Measurements from ENCODE around the gene GOLGA6C.
"Not testable (repeated sequence)": the region's sequence is repeated elsewhere in the genome, so short reads cannot be mapped to it uniquely, and the experiment has no call there.

The GOLGA6C gene

DNA sequence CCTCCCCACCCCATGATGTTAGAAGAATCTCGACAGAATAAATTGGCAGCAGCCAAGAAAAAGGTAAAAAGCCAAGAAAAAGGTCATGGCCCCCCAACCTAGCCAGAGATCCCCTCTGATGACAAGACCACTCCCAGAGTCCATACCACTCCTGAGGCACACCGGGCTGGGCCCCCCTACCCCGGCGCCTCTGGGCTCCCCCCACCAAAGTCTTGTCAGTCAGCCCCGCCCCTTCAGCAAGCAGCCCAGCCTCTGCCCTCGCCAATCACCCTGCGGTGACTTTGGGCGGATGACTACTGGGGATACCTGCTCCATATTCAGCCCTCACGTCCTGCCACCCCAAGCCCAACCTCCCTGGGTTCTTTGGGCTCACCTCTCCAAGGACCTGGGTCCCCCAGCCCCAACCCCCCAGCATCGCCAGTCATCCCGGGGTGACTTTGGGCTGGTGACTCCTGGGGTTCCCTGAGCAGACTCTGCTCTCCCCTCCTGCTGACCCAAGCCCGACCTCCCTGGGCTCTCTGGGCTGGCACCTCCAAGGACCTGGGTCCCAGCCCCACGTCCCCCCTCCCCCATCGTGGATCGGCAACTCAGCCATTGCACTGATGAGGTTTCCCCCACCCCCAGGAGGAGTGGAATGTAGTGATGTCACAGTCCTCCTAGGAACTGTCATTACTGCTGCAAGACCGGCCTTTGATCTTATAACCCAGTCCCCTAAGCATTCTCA, 648 bp downstream of the GOLGA6C start:
- DNase-seq (ENCODE audit: low read depth in 2 of 2): not testable (repeated sequence)

DNA sequence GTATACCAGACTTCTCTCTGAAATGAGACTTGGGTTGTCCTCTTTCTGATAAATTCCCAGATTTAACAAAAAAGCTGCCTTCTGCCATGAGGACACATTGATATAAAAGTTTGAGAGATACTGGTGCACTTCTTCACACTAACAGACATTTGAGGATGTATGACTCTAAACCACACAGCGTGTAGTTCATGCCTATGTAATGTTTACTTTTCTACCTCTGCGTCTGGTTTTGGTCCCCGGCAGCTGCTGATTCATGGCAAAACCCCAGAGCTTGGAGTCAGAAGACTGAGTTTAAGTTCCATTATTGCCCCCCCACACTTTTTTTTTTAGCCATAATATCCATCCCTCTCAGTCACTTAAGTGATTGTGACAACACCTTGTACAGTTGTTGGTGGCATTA, 1.7 kb downstream of the GOLGA6C start:
- DNase-seq (ENCODE audit: low read depth in 2 of 2): not testable (repeated sequence)

DNA sequence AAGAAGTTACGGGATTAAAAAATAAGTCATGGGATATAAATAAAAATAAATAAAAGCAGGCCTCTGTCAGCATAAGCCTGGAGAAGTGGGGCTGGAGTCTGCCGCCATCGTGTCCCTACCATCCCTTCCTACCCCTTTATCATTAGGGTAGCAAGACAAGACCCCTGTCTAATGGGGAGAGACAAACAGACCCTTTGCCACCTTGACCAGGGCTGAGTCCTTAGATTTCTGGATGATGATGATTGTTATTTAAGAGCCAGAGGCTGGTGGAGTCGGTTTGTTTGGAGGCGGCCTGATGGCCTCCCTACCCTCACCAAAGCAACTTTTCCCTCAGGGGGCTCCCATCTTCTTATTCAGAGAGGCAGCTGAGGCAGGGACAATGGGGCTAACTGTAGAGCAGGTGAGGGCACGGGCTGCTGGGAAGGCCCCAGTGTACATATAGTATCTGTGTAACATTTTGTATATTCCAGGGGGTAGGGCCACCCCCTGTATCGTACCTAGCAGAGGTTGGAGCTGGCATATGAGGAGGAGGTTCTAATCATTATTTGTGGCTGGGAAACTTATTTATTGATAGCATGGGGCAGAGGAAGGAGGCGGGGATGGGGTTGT, 15.7 kb downstream of the GOLGA6C start:
- not testable (repeated sequence) for DNase-seq (ENCODE audit: low read depth in 2 of 2)

DNA sequence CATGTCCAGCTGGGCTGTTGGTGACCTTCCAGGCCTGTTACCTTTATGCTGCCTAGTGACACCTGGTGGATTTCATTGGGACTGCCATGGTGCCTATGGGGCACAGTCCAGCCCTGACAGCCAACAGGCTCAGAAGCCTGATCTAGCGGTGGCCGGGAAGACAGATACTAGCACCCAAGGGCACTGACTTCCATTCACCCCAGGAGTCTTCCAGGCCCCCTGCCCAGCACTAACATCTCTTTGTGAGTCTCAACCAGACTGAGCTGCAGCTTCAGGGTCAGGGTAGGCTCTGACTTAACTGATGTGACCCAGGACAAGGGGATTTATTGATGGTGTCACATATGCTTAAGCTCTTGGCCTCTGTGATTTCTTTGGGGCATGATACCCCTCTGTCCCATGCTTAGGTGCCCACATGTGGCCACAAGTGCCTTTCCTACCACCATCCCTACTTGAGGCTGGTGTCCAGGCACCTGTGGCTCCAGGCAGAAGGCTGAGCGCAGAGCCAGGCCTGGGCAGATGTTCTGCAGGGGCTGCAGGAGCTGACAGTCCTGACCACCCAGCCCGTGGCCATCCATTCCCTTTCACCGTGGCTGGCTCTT, 16.5 kb downstream of the GOLGA6C start:
- peak; percentile 40 to 47 for DNase-seq (ENCODE audit: low read depth in 2 of 2)

DNA sequence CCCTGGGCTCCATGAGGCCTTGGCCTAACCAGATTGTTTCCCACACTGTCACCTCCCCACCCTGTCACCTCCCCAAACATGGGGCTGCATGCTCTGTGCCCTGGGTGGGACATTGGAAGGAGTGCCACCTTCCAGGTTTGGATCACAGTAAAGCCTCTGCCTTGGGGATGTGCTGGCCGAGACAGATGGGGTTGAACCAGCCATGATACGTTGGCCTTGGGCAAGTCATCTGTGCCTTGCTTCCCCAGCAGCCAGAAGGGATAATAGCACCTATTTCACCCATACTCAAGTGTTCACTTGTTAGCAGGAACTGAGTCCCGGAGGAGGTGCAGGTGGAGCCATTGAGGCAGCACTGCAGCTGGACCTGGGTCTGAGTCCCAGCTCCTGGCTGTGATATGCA, 17.5 kb downstream of the GOLGA6C start:
- not testable (repeated sequence) for DNase-seq (ENCODE audit: low read depth in 2 of 2)

DNA sequence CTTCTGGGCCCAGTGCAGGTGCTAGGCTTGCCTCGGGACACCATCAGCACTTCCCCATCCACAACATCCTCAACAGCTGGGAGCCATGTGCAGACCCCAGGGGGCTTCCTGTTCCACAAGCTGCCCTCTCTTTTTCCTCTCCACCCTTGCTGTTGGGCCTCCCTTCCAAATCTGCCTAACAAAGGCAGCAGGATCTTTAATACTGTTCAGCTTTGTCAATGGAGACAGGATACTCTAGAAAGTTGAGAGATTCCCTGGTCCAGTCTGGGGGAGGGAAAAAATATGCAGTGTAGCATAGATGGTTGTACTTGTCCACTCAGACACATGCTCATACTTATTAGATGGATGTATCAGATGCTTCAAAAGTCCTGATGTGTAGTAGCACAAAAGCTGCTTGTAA, 20.4 kb downstream of the GOLGA6C start:
- not testable (repeated sequence) for DNase-seq (ENCODE audit: low read depth in 2 of 2)

DNA sequence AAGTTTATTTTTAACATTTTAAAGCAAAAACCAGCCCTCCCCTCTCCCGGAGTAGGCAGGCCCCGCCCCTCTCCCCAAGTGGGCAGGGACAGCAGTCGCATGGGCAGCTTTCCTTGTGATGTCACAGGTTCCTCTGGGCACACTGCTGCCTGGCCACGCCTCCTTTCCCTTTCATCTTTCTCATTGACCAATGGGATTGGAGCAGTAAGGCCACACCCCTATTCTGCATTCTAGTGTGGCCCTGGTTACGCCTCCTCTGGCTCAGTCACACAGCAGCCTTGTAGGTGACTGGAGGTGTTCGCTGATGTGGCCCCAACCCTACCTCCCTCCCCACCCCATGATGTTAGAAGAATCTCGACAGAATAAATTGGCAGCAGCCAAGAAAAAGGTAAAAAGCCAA, 24.4 kb downstream of the GOLGA6C start, which contains the start of gene GOLGA6D:
TSS of gene GOLGA6D (plus strand) at position 264 of the 400 bp plus-strand sequence. CDS start at position 305, 41 bp downstream.
- not testable (repeated sequence) for DNase-seq (ENCODE audit: low read depth in 2 of 2)

DNA sequence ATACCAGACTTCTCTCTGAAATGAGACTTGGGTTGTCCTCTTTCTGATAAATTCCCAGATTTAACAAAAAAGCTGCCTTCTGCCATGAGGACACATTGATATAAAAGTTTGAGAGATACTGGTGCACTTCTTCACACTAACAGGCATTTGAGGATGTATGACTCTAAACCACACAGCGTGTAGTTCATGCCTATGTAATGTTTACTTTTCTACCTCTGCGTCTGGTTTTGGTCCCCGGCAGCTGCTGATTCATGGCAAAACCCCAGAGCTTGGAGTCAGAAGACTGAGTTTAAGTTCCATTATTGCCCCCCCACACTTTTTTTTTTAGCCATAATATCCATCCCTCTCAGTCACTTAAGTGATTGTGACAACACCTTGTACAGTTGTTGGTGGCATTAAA, 26.0 kb downstream of the GOLGA6C start:
- DNase-seq (ENCODE audit: low read depth in 2 of 2): not testable (repeated sequence)

DNA sequence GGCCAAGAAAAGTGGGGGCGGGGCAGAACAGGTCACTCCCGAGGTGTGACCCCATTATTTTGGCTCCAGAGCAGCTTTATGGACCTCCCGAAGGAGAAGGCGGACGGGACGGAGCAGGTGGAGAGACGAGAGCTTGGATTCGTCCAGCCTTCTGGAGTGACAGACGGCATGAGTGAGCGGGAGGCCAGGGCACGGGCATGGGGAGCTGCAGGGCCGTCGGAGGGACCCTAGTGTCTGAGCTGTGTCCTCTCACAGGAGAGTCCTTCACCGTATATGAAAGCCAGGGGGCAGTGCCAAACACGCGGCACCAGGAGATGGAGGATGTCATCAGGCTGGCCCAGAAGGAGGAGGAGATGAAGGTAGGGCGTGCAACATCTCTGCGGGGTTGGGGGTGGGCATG, 35.5 kb downstream of the GOLGA6C start:
- DNase-seq (ENCODE audit: low read depth in 2 of 2): not testable (repeated sequence)

DNA sequence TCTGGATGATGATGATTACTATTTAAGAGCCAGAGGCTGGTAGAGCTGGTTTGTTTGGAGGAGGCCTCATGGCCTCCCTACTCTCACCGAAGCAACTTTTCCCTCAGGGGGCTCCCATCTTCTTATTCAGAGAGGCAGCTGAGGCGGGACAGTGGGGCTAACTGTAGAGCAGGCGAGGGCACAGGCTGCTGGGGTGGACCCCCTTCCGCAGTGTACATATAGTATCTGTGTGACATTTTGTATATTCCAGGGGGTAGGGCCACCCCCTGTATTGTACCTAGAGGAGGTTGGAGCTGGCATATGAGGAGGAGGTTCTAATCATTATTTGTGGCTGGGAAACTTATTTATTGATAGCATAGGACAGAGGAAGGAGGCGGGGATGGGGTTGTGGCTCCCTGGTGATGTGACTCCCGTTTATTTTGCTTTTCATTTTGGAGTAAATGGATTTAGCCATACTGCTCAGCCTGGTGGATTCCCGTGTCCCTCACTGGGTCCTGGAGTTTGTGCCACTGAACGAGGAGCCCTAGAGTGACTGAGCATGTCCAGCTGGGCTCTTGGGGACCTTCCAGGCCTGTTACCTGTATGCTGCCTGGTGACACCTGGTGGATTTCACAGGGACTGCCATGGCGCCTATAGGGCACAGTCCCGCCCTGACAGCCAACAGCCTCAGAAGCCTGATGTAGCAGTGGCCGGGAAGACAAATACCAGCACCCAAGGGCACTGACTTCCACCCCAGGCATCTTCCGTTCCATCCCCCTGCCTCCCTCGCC, 40.6 kb downstream of the GOLGA6C start:
- not testable (repeated sequence) for DNase-seq (ENCODE audit: low read depth in 2 of 2)

DNA sequence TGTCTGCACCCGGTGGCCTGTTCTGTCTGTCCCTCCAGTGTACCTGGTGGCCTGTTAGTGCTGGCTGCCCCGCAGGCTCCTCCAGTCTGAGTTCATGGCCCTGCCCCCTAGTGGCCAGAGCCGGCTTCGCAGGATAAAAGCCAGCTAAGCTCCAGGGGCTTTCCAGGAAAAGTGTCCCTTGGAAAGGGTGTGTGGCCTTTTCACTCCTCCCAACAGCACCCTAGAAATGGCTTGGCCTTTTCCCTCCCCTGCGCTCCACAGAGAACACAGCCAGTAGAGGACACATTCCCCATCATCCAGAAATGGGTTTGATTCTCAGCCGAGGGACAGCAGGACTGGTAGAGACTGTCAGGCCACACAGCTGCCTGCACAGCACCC, 41.2 kb downstream of the GOLGA6C start:
- DNase-seq (ENCODE audit: low read depth in 2 of 2): peak; percentile 46 to 57

DNA sequence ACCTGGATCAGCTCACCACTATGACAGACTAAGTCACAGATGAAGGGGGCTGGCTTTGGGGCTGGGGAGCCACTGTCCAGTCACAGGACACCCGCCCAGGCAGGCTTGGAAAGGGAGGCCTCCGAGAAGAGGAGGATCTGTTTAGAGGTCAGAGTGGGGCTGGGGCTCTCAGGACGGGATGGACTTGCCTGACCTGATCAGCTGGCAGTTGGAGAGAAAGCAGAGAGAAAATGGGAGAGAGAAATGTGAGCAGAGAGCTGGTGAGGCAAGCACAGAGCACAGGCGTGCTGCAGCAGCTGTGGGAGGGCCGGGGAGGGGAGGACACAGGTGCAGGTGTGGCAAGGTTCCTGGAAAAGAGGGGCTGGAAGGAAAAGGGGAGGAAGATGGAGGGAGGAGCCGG, 41.9 kb downstream of the GOLGA6C start:
- DNase-seq (ENCODE audit: low read depth in 2 of 2): not testable (repeated sequence)

DNA sequence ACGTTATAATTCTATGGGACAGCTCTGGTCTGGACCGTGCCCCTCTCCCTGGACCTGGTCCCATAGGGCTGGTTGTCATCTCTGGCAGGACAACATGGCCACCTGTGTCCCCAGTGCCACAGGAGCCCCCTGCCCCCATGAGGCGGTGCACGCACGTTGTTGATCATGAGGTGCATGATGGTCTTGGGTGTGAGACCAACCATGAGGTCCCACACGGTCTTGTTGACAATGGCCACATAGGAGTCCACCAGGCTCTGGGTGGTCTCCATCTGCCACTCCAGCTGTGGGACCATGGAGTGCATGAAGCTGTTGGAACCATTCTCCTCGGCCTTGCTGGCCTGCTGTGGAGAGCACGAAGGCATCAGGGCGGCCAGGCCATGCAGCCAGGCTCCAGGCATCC, 44.2 kb downstream of the GOLGA6C start:
- no peak for DNase-seq (ENCODE audit: low read depth in 2 of 2)

DNA sequence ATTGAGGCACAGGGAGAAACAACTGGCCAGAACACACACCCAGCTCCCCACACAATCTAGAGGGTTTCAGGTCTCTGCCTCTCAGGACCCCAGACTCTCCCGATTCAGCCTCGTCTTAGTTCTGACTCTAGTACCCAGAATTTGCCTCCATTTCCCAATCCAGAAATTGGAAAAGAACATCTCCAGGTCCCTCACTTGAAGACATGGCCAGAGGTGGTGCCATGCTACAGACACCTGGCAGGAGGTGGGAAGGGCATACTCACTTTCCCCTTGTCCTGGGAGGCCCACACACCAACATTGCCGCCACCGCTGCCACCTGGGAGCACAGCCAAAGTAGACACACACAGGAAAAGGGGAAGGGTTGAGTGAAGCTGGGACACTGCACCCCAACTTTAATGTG, 44.6 kb downstream of the GOLGA6C start:
- not testable (repeated sequence) for DNase-seq (ENCODE audit: low read depth in 2 of 2)

DNA sequence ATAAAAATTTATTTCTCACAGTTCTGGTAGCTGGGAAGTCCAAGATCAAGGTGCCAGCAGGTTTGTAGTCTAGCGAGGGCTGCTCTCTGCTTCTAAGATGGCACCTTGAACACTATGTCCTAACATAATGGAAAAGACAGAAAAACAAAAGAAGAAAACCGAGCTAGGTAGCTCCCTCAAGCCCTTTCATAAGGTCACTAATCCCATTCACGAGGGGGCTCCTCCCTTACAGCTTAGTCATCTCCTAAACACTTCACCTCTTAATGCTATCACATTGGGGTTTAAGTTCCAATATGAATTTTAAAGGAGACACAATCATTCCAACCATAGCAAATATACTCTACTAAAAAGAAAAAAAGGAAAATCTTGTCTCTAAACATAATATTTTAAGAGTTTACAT, 48.1 kb downstream of the GOLGA6C start:
- no peak for DNase-seq (ENCODE audit: low read depth in 2 of 2)

DNA sequence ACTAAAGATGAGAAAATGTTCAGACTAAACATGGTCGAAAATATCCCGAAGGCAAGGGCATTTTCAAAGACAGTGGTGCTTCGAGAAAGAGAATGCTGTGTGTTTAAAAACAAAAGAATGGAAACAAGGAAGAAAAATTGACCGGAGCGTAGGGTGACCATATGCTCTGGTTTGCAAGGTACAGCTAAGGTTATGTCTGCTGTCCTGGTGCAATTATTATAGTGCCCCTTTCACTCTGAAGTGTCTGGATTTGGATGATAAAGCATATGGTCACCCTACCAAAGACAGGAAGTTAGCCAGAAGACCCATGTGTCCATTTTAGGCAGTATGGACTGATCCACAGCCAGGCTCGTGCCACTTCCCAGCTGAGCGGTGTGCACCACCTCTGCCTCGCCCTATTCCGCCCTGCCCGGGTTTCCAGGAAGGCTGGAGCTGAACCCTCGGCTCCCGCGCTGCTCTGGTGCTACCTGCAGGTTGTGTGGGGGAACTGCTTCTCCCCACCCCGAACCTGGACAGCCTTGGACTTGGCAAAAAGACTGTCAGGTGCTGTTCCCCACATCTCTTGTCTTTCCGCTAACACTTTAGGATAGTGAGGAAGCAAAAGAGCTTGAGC, 49.8 kb downstream of the GOLGA6C start:
- DNase-seq (ENCODE audit: low read depth in 2 of 2): peak in 1 of 2 donors; percentile 2

DNA sequence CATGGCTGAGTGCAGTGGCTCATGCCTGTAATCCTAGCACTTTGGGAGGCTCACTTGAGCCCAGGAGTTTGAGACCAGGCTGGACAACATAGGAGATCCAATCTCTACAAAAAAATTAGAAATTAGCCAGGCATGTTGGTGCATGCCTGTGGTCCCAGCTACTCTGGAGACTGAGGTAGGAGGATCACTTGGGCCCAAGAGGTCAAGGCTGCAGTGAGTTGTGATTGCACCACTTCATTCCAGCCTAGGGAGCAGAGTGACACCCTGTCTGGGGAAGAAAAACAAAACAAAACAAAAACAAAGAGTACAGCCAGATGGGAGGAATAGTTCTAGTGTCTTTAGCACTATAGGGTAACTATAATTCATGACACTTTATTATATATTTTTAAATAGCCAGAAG, 51.6 kb downstream of the GOLGA6C start:
- DNase-seq (ENCODE audit: low read depth in 2 of 2): no peak

DNA sequence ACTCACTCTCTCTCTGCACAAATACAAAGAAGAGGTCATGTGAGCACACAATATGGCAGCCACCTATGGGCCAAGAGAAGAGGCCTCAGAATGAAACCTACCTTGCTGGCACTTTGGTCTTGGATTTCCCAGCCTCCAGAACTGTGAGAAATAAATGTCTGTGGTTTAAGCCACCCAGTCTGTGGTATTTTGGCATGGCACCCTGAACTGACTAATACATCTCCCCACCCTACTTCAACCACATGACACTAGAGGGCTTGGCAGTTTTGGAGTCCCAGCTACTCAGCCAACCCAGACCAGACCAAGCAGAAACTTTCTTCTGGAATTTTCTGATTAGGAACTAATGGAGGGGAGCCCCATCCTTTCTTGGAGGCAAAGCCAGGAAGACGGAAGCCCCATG, 54.4 kb downstream of the GOLGA6C start:
- not testable (repeated sequence) for DNase-seq (ENCODE audit: low read depth in 2 of 2)

DNA sequence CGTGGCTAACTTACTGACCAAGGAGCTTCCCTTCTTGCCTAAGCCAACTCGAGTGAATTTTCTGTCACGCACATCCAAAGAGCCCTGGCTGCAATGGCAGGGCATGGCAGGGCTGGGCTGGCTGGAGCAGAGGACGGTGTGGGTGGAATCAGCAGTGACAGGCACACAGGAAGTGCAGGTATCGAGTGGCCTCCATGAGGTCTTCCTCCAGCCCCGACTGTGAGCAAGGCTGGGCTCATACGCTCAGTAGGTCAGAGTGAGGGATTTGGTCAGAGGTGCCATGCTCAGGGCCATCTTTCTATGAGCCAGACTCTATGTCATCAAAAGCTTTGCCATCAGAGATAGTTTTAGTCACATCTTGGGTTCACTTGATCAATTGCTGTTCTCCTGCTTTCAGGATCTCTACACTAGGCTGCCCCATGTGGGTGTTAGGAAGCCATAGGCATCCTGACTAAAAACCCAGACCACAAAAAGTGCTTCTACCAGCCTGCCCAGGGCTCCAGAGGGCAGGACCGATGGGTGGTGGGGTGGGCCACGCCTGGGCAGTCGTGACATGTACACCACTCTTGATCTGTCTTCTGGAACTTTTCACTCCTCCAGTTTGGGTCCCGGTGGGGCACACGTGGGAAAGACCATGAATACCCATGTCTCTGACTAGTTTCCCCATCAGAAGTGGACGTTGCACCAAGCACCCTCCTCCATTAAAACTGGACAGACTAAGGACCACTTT, 55.1 kb downstream of the GOLGA6C start:
- DNase-seq (ENCODE audit: low read depth in 2 of 2): no peak

DNA sequence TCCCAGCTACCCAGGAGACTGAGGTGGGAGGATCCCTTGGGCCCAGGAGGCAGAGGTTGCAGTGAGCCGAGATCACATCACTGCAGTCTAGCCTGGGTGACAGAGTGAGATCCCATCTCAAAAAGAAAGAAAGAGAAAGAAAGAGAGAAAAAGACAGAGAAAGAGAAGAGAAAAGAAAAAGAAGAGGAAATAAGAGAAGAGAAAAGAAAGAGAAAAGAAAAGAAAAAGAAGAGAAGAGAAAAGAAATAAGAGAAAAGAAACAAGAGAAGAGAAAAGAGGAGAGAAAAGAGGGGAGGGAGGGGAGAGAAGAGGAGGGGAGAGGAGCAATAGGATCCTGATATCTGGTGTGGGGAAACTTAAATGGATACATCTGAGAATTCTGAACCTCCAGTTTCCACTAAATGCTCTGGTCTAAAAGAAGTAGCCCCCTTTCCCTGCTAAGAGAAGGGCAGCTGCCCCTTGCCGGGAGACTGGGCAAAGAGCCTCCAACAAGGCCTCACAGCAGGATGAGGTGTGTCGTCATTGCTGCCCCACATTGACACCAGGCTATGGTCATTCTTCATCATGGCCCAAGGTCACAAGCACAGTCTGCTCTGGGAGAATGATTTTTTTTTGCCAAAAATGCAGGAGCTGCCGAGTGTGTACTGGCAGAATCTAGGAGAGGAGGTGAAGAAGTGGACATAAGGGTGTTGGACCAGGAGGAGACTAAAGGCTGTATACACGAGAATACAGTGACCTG, 56.6 kb downstream of the GOLGA6C start:
- no peak for DNase-seq (ENCODE audit: low read depth in 2 of 2)
